Superior temporal gyrus (tissue), 1 donor: ENCODE data around the gene SLC29A1.
"Not testable (repeated sequence)": the region's sequence is repeated elsewhere in the genome, so short reads cannot be mapped to it uniquely, and the experiment has no call there.

Source experiments
- DNase-seq: peaks from one replicate; pipeline ENCODE4 v3.0.0-alpha.2; 2016; ENCODE audit errors: extremely low spot score

The SLC29A1 gene

GRCh38 chr6:44222486-44223318, 693 bp upstream of the SLC29A1 start:
- no peak for DNase-seq

GRCh38 chr6:44224029-44224964, 902 bp downstream of the SLC29A1 start:
- DNase-seq: no peak

GRCh38 chr6:44224965-44225305, 1.5 kb downstream of the SLC29A1 start:
- no peak for DNase-seq

- DNase-seq: no peak
These were observed 2.4 kb downstream of the SLC29A1 start for GRCh38 chr6:44225579-44226325.

- DNase-seq: no peak
These were observed 3.2 kb downstream of the SLC29A1 start for GRCh38 chr6:44226368-44227147.

- no peak for DNase-seq
These were observed 3.9 kb downstream of the SLC29A1 start for GRCh38 chr6:44227148-44227793.

GRCh38 chr6:44228031-44228430, 4.6 kb downstream of the SLC29A1 start:
- DNase-seq: no peak

- no peak for DNase-seq
These were observed 5.0 kb downstream of the SLC29A1 start for GRCh38 chr6:44228433-44228832.

- no peak for DNase-seq
These were observed 5.4 kb downstream of the SLC29A1 start for GRCh38 chr6:44228836-44229235.

- no peak for DNase-seq
These were observed 6.1 kb downstream of the SLC29A1 start for GRCh38 chr6:44229376-44230033.

- DNase-seq: no peak
These were observed 6.8 kb downstream of the SLC29A1 start for GRCh38 chr6:44230034-44230675.

GRCh38 chr6:44231426-44231825, 8.0 kb downstream of the SLC29A1 start:
- DNase-seq: not testable (repeated sequence)

GRCh38 chr6:44232676-44233566, 9.5 kb downstream of the SLC29A1 start:
- DNase-seq: no peak

GRCh38 chr6:44233567-44234100, 10.2 kb downstream of the SLC29A1 start:
- DNase-seq: no peak

- DNase-seq: peak; percentile 88
These were observed 11.0 kb downstream of the SLC29A1 start for GRCh38 chr6:44234101-44235025.

GRCh38 chr6:44235269-44235668, 11.9 kb downstream of the SLC29A1 start:
- no peak for DNase-seq

- no peak for DNase-seq
These were observed 12.6 kb downstream of the SLC29A1 start for GRCh38 chr6:44235891-44236516.
